HL-60 (cell line): Measurements from ENCODE around the gene MGAT5.

ENCODE experiments used
- CTCF ChIP-seq: IDR thresholded peaks from one replicate; pipeline ENCODE4 v1.5.1; 2011; ENCODE audit warnings: low read length, control low read depth, inconsistent platforms; ENCODE audit not compliant: insufficient read depth
- POLR2AphosphoS5 ChIP-seq: IDR thresholded peaks from 2 replicates; pipeline ENCODE4 v1.6.1; 2012; ENCODE audit warnings: low read depth
- REST ChIP-seq: IDR thresholded peaks from 2 replicates; pipeline ENCODE4 v1.6.1; 2012; ENCODE audit warnings: low read depth; ENCODE audit not compliant: insufficient replicate concordance

- TF ChIP-seq CTCF (no peak), POLR2AphosphoS5 (no peak), REST (no peak)
Measured at GRCh38 chr2:134301099-134301927, 47.4 kb downstream of the MGAT5 start.
